Left renal pelvis (tissue), 4 donors: ENCODE results near the gene TUBB3. TPM values are rescaled to one million over a fixed set of nuclear protein-coding genes. Genes with fewer than 3 reads are reported as not detected.
"Not testable (repeated sequence)": the region's sequence is repeated elsewhere in the genome, so short reads cannot be mapped to it uniquely, and the experiment has no call there.

Source experiments
- DNase-seq, 4 donors: peaks; one replicate each; pipeline ENCODE4 v3.0.0-alpha.2; 2013; ENCODE audit warnings: low read depth in 4 of 4, low spot score in 3 of 4
- polyA plus RNA-seq, 4 donors: library from polyadenylated mRNA; unstranded; fragments of 120-200 nt; gene quantifications; one replicate each; pipeline ENCODE4 v1.2.1, GENCODE V29; 2013; ENCODE audit not compliant: insufficient read length in 4 of 4

Gene TUBB3
- polyA plus RNA-seq: 10 to 100 TPM in 3 of 4 donors, 1 to 10 TPM in 1; 9.0 to 20.2 (median 12.6) TPM

DNA sequence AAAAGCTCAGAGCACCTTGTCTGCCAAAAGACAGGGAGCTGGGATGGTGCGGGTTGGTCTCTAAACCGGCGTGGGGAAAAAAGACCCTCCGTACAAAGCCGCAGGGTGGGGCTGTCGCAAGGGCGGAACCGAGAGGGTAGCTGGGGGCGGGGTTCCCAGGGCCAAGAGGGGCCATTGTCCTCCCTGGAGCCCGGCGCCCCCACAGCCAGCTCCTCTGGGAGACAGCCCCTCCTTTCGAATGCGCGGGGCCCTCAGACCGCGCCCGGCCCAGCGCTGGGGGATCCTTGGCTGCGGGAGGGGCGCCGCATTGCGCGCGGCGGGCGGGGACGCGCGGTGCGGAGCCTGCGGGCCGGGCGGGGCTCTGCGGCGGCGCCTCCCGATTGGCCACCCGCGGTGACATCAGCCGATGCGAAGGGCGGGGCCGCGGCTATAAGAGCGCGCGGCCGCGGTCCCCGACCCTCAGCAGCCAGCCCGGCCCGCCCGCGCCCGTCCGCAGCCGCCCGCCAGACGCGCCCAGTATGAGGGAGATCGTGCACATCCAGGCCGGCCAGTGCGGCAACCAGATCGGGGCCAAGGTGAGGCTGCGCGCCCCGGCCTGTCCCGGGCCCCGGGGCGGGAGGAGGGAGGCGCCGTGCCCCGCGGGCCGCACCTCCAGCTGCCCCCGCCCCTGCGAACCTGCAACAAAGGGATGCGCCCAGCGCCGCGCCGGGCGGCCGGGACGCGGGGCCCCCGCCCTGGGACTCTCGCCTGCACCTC is at the start of gene TUBB3:
Gene TUBB3, plus strand, starts transcription at position 459 of the 756 bp plus-strand sequence. Its CDS starts 60 bp downstream, at position 519.
- DNase-seq: no peak

DNA sequence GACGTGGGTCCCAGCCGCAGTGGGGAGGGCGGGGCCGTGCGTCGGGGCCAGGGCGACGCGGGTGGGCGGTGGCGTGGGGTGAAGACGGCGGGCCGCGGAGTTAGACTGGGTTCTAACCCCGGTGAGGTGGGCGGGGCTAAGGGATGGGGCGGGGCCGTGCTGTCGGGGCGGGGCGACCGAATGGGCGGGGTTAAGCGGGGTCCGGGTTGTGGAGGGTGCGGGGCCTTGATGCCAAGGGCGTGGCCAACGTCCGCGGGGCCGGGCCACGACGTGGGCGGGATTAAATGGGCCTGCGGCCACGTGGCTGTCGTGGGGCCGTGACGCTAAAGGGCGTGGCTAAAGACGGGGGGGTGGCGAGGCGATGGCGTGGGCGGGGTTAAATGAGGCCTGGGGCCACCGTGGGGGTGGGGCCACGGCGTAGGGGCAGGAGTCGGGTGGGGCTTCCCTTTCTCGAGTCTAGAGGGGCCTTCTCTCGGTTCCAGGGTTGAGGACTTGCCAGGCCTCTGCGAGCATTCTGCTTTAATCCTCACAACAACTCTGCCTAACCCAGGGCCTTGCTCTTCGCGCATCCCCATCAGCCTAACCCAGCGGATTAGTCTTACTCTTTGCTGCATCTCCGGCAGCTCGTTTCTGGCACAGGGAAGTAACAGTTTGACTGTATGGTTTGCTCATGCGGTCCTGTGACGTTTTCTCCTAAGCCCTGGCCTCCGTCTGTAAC is 49.0 kb upstream of the TUBB3 start:
- DNase-seq: peak; percentile 80 to 83 (median 82)

DNA sequence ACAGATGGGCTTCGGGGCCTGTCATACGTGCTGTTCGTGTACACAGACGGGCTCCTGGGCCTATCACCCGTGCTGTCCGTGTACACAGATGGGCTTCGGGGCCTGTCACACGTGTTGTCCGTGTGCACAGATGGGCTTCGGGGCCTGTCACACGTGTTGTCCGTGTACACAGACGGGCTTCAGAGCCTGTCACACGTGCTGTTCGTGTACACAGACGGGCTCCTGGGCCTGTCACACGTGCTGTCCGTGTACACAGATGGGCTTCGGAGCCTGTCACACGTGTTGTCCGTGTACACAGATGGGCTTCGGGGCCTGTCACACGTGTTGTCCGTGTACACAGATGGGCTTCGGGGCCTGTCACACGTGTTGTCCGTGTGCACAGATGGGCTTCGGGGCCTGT is 44.0 kb upstream of the TUBB3 start:
- DNase-seq: not testable (repeated sequence)

DNA sequence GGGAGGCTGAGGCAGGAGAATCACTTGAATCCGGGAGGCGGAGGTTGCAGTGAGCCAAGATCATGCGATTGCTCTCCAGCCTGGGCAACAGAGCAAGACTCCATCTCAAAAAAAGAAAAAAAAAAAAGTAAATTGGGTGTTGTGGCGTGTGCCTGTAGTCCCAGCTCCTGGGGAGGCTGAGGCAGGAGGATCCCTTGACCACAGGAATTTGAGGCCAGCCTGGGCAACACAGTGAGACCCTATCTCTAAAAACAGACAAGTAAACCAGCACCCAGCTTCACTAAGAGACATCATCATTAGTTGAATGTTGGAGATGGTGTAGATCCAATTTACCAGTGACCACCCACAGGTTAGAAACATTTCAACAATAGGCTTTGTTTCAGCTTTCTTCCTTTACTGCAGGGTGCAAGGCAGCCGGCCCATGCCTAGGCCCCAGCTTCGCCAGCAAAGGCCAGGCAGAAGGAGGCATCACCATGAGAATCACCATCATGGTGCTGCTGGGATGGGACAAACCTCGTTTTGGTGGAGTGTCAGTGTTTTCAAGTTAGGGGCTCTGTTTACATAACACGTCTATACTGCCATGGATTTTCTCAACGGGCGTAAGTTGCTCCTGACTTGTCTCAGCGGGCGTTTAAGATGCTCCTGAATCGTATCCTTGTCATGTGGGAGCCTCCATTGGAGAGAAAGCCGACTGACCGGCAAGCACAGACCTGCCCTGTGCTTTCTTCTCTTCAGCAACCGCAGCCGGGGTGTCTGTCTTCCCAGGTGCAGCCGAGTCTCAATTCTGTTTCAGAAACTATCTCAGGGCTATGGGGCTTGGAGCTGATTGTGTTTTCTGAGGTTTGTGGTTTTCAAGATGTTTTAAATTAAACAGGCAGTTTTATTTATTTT is 42.4 kb upstream of the TUBB3 start:
- no peak for DNase-seq

DNA sequence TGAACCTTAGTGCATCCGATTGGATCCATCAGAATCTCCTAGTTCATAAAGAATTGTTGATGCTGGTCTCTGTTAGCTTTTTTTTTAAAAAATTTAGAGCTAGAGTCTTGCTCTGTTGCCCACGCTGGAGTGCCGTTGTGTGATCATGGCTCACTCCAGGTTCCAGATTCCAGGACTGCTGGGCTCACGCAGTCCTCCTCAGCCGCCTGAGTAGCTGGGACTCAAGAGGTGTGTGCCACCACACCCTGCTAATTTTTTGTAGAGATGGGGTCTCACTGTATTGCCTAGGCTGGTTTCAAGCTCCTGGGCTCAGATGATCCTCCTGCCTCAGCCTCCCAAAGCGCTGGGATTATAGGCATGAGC is 41.8 kb upstream of the TUBB3 start:
- DNase-seq: no peak

DNA sequence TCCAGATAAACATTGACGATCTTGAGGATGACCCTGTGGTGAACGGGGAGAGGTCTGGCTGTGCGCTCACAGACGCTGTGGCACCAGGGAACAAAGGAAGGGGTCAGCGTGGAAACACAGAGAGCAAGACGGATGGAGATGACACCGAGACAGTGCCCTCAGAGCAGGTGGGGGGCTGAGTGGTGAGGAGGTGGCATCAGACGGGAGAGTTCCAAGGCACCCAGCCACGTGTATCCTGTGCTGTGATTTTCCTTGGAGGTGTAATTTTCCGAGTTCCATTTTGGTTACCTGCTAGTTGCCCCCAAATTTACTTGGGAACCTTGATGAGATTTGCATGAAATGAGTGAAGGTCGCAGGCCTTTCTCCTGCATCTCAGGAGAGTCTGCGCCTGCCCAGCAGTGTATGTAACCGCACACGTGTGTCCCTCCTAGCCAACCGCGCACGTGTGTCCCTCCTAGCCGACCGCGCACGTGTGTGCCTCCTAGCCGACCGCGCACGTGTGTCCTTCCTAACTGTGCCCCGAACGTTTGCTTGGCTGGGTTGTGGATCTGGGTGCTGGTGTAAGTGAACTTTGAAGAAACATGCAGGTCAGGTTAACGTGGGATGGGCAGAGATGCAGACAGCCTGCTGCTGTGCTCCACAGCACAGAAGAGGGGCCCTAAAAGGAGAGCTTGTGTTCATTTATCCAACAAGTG is 39.6 kb upstream of the TUBB3 start:
- DNase-seq: no peak

DNA sequence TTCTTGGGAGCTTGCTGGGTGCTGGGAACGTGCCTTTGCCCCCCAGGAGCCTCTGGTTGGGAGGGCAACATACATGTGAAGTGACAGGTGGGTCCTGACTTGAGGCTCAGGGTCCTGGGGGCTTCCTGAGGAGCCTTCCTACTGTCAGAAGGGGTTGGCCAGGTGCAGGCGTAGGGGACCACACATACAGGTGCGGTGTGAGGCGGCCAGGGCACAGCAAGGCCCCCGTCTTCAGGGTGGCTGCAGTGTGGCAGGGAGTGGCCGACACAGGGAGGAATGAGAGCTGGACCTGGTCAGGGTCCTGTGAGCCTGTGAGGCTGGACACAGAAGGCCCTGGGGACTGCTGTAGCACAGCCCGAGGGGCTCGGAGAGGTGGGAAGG is 39.1 kb upstream of the TUBB3 start:
- no peak for DNase-seq

DNA sequence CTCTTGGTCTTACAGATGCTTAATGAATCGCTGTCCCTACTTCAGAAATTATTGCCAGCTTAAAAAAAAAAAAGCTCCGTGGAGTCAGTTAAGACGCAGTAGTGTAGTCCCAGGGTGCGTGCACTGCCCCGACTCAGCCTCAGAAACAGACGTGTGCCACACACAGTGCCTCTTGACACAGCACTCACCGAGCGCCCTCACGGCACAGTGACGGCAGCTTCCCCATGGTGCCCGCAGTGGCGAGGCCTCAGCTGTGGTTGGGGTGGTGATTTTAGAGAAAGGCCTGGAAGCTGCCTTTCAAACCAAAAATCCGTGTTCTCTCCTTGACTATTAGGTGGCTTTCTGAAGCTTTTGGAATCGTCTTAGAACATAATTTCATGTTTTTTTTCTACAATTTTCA is 35.9 kb upstream of the TUBB3 start:
- no peak for DNase-seq

DNA sequence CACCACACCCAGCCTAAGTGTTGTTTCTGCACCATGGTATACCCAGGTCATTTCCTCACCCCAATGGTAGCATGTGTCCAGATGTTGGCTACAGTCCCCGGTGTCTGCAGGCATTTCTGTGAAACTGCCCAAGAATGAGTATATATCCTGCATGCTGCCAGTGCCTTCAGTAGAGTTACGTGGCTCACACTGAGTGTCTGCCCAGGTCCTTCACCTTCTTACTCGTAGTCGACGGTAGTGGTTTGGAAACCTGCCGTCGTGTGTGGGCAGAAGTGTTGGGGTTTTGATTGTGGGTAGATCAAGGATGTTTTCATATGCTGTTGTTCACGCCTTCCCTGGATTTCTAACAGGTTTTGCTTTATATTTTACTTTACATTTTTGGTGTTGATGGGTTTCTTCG is 32.9 kb upstream of the TUBB3 start:
- DNase-seq: no peak

DNA sequence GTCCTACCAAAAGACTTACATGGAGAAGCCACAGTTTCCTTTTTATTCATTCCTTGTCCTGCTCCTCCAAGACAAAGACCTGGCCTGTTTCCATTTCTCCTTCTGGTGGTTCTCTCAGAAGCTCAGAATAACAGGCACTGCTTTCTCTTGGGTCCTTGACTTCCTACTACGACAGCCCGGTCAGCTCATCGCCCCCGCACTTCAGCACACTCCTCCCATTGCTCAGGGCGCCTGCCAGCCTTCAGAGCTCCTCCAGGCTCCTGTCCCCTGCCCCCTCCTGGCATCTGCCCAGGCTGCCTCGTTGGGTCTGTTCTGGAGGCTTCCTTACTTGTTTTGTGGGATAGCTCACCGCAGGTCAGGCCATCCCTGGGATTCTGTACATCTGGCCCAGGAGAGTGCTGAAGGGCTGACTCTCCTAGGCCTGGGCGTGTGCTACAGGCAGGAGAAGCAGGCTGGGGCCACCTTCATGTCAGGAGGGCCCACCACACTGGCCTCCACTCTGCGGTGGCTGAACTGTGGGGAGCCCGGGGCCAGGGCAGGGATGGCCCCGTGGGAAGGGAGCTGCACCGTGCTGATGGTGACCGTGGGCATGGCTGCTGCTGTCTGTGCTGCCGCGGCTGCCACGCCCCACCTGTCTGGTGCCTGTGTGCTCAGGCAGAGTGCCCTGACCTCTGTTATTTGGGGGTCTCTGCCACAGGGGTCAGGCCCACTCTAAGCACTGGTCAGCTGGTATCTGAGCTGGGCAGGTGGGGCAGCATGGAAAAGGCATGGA is 32.1 kb upstream of the TUBB3 start:
- DNase-seq: no peak

DNA sequence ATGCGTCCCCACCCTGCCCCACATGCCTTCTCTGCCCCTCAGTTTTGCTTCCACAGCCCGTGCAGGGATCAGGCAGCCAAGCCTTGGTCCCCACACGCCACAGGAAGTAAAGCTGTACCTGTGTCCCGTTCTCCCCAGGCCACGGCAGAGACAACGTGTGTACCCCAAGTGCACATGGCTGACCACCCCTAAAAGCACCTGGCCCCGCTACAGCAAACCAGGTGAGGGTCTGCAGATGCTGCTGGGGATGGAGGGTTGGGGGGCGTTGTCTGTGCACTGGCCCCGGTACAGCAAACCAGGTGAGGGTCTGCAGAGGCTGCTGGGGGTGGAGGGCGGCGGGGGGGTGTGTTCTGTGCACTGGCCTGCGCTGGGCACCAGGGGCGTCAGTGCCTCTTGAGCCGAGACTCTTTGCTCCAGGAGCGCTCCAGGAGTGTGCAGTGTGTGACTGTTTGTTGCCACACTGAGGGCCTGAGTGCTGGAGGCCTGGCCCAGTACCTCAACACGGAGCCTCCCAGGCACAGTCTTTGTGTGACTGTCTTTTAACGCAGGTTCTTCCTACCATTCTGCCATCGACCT is 31.0 kb upstream of the TUBB3 start:
- no peak for DNase-seq

DNA sequence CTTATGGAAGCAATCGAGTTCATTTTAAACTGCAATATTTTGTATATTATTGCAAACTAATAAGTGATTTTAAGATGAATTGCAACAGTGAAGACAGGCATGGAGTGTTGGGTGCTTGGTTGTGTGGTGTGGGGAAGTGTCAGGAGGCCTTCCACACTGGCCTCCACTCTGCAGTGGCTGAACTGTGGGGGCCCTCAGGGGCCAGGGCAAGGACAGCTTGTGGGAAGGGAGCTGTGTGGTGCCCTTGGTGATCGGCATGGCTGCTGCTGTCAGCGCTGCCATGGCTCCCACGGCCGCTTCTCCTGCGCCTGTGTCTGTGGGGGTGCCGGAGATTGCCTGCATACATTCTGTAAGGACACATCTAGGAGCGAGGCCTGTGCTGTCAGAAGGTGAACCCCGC is 30.5 kb upstream of the TUBB3 start:
- DNase-seq: no peak

DNA sequence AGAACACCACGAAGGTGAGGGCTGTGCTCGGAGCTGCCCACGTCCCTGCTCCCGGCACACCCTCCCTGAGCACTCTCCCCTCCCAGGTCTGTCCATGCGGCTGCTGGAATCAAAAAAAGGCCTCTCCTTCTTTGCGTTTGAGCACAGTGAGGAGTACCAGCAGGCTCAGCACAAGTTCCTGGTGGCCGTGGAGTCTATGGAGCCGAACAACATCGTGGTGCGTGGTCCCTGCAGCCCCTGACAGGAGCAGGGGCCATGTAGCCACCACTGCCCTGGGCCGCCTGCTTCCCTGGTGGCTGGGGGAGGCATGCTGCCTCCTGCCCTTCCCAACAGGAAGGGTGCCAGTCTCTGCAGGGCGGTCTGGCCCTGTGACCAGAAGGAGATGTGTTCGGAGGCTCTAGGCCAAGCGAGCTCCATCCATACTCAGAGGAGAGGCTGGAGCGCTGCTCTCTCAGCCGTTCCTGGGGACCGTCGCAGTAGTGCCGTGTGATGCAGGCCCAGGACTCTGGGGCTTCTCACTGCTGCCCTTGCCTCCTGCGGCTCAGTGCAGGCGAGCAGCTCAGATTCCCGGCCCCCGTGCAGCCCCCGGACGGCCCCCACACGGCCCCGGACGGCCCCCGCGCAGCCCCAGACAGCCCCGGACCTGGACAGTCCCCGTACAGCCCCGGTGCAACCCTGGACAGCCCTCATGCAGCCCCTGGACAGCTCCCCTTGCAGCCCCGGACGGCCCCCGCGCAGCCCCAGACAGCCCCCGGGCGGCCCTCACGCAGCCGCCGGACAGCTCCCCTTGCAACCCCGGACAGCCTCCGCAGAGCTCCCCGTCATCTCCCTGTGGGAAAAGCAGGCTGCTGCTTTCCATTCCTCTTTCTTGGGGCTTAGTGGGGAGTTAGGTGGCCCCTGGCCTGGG is 29.2 kb upstream of the TUBB3 start:
- no peak for DNase-seq

DNA sequence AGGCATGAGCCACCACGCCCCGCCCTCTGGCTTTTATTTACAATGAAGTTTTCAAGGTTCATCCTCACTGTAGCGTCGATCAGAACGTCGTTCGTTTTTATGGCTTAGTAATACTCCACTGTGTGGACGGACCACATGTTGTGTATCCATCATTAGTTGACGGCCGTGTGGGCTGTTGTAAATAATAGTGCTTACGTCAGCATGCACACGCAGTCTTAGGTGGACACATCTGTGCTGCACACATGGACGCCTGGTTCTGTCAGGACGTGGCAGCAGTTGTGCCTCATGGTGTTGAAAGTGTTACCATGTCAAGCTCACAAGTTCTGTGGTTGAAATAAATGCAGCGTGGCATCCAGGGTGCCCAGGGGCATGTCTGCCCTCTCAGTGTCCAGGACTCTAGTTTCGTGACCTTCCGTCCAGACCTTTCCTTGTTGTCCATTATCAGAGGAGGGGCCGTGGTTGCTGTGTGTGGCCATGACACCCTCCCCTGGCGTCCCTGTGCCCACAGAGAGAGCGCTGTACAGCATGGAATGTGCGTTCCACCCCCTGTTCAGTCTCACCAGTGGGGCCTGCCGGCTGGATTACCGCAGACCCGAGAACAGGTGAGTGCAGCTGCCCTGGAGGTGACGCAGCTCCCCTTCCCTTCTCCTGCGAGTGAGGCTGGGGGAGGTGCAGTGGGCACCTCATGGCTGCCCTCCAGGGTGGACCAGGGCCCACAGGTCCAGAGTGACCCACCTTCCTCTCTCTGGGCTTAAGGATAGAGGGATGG is 27.5 kb upstream of the TUBB3 start:
- DNase-seq: no peak

DNA sequence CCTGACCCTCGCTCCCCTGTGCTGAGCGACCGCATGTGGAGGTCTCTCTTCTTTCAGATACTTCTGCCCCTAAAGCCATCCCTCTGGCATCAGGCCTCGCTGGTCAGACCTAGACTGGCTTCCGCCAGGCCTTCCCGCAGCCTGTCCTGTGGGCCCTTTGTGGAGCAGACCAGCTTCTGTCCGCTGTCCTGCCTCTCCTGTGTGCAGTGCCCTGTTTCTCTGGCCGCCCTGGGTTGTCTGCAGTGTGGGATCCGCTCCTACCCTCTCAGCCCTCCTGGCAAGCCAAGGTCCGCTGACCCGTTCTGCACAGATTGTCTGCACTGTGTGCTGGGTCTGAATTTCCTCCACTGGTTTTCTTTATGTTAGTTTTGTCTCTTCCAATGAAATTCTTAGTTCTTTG is 25.9 kb upstream of the TUBB3 start:
- no peak for DNase-seq

DNA sequence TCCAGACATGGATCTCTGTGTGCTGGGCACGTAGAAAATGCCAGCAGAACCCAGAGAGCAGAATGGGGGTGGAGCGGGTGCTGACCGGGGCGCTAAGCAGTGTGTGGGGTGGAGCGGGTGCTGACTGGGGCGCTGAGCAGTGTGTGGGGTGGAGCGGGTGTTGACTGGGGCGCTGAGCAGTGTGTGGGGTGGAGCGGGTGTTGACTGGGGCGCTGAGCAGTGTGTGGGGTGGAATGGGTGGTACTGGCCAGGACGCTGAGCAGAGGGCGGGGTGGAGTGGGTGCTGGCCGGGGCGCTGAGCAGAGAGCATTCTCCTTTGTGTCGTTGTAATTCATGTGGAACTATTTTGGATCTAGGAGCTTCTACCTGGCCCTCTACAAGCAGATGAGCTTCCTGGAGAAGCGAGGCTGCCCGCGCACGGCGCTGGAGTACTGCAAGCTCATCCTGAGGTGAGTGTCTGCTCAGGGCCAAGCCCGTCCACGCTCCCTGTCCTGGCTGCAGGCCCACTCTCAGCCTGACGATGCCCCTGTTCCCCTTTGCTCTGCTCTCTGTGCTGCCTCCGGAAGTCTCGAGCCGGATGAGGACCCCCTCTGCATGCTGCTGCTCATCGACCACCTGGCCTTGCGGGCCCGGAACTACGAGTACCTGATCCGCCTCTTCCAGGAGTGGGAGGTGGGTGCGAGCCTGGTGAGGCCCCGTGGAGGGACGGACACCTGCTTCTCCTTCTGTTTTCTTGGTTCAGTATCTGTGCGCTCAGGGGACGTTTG is 24.8 kb upstream of the TUBB3 start:
- DNase-seq: no peak

DNA sequence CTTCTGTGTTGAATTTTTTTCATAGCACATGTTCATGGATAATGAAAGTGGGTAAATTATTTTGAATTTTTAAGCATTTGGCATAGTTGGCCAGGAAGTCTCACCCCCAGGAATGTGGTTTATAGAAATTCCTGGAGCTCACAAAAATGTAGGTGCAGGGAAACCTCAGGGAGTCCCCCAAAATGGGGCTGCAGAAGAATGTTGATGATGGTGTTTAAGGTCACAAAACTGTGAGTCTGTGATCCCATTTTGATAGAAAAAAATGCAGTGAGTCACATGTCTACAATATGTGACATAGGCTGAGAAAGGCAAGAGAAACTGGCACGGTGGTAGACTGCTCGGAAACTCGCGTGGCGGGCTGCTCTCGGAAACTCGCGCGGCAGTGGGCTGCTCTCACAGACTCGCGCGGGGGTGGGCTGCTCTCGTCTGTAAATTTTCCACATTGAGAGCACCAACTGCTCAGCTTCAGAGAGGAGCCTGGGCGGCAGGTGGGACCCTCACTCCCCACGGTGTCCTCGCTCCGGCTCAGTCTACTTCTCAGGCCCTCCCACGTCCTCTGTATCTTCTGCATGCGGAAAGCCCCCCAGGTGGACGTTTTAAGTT is 23.2 kb upstream of the TUBB3 start:
- DNase-seq: no peak
